ENCODE data around the gene TBC1D1.

The TBC1D1 gene

GRCh38 chr4:38133711-38134480 lies 243.0 kb downstream of the TBC1D1 start:
- no peak for DNase-seq

GRCh38 chr4:38135201-38135600 lies 244.3 kb downstream of the TBC1D1 start:
- DNase-seq: no peak

DNA sequence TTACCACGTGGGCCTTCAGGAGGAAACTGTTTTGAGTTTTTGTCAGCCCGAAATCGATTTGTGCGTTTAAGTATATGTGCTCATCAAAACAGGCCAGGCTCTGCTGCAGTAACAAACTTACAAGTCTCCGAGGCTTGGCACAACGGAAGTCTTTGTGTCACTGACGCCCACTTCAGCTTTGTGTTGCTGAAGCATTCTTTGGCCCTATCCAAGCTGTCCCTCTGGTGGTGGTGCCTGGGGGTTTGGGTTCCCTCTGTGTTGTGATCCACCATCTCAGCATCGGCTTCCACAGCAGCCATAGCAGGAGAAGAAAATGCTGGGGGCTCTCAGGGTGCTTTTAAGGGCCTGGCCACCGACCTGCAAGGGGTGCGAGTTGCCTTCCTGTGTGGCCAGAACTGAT lies 245.7 kb downstream of the TBC1D1 start:
- no peak for DNase-seq

DNA sequence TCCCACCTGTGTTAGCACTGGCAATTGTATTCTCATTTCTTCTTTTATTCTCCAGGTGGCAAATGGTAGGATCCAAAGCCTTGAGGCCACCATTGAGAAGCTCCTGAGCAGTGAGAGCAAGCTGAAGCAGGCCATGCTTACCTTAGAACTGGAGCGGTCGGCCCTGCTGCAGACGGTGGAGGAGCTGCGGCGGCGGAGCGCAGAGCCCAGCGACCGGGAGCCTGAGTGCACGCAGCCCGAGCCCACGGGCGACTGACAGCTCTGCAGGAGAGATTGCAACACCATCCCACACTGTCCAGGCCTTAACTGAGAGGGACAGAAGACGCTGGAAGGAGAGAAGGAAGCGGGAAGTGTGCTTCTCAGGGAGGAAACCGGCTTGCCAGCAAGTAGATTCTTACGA lies 246.2 kb downstream of the TBC1D1 start:
- DNase-seq: no peak

- DNase-seq: no peak
Measured at GRCh38 chr4:38138363-38138762, 247.5 kb downstream of the TBC1D1 start.

- DNase-seq: no peak
Measured at GRCh38 chr4:38139187-38139586, 248.3 kb downstream of the TBC1D1 start.

GRCh38 chr4:38140643-38141203 lies 249.8 kb downstream of the TBC1D1 start:
- no peak for DNase-seq

DNA sequence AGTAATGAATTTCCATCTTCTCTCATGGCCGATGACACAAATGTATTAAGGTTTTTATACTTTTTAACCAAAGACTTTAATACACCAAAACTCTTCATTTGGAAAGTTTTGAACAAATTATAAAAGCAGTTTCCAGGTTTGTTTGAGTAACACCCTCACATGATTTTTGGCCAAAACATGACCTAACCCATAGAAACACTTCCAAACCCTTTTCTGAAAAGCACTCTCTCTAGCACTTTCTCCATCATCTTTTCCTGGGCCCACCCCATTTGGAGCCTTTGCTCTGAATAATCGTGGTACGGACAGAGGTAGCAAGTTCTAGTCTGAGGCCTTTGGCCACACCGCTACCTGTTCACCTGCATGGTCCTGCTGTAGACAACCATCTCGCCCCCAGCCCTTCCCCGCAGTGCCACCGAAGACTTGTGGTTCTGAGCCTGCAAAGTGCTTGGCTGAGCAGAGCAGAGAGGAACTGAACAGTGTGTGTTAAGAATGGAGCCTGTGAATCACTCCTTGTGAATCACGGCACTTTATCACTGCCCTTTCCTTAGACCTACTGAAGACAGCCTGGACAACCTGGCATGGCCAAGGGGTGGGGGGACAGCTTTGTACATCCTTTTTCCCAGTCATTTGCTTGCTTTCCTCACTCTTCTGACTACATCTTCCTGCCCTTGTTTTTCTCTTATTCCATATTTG lies 251.1 kb downstream of the TBC1D1 start:
- no peak for DNase-seq

DNA sequence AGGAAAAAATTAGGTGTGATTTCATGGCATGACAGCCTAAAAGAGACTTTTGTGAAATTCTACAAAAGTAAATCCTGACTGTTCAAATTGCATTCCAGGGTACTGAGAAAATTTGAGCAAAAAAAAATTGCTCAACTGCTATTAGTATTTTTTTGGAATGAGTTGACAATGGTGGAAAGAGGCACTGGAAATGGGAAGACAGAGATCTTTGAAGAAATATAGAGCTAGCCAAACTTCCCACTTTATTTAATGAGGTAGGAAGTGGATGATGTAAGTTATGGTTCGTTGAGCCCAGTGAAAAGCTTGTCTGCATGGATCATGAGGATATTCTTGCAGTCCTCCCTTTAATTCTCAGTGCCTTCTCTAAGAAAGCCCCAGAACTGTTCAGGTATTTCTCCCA lies 253.1 kb downstream of the TBC1D1 start:
- no peak for DNase-seq

DNA sequence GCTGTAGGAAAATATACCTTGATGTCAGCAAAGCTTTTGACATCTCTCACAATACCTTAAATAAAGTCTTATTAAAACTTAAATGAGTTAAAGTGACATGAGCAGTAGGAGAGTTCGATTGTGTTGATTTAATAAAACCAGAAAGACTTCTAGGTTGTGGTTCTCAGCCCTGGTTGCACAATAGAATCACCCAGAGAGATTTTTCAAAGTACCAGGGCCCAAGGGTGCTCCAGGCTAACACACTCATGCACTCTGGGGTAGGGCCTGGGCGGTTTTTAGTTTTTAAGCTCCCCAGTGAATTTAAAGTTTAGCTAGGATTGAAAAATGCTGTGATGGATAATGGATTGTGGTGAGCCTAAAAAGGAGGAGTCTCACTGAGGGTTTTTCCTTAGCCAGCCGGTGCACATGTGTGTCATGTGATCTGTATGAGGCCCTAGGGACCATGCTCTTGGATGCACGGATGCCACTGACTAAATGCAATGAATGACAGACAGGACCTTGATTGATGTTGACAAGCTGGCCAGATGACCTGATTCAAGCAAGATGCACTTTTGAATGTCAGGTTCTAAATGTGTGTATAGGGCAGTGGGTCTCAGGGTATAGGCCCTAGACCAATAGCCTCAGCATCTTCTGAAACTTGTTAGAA lies 254.3 kb downstream of the TBC1D1 start:
- DNase-seq: peak in 1 of 3 experiments; percentile 72

DNA sequence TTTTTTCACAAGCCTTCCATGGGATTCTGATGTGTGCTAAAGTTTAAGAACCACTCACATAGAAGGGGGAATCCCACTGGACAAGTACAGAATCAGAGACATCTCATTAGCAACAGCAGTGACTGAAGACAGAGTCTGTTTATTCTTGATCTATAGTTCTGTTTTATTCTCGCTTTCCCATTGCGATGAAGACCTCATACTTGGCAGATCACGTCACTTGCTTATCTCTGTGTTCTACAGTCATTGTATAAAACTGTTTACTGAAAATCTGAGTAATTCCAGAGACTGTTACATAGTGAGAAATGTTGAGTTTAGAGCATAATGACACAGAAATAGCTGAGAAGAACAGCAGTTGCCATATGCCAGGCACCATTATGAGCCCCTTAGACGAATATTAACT lies 254.9 kb downstream of the TBC1D1 start:
- DNase-seq: no peak

- DNase-seq: no peak
Measured at GRCh38 chr4:38146383-38146782, 255.5 kb downstream of the TBC1D1 start.

GRCh38 chr4:38149472-38149996 lies 258.6 kb downstream of the TBC1D1 start:
- DNase-seq: no peak

DNA sequence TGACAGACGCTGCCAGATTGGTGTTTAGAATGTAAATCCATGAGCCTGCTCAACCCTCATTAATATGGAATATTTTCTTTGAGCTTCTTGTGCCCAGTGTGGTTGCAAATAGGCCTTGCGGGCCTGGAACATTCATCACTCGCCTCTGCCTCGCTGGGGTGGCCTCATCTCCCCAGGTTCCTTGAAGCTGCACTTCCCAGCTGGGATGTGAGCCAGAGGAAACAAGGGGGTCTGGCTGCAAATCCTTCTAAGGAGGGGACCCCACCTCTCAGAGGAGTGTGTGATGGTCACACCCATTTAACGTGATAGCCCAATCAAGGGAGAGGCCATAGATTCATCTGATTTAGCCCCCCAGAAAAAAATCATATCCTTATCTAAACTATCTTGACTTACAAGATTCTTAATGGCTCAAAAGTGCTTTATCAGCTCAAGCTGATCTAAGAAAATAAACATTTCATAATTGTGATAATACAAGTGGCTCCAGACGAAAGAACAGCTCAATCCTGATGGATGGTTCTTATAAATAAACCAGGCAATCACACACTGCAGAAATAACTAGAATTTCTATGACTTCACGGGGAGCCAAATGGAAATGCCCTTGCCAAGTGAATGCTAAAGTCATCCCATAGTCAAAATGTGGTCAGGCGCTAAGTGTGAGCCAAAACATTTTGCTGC lies 259.2 kb downstream of the TBC1D1 start:
- DNase-seq: no peak

GRCh38 chr4:38150766-38151165 lies 259.9 kb downstream of the TBC1D1 start:
- no peak for DNase-seq

DNA sequence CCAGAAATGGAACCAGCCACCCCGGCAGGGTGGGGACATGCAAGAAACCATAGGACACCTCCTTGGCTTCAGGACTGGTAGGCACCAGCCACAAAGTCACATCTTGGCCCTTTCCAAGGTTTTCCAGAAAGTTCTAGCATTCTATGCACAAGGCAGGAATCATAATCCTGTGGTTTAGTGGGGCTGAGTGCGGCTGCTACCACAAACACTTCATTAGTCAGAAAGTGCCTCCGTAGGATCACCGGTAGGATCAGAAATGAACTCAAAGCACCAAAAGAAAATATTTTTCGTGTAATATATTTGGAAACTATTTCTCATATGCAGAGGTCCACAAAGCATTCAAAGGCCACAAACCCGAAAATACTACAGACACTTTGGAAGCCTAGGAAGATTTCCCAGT lies 261.0 kb downstream of the TBC1D1 start:
- no peak for DNase-seq

DNA sequence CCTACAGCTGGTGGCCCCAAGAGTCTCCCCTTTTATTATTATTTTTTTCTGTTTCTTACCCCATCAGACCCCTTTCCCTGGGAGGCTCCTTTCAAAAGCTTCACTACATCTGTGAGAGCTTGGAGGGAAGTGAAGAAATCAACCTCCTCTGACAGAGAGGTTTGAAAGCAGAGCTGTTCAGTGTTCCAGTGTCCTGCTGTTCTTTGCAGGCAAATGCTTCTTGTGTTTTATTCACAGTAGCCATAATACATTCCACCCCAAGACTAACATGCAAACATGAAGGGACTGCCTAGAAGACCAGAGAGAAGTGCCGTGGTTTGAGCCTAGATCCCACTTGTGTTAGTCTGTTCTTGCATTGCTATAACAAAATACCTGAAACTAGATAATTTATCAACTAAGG lies 261.4 kb downstream of the TBC1D1 start:
- no peak for DNase-seq

DNA sequence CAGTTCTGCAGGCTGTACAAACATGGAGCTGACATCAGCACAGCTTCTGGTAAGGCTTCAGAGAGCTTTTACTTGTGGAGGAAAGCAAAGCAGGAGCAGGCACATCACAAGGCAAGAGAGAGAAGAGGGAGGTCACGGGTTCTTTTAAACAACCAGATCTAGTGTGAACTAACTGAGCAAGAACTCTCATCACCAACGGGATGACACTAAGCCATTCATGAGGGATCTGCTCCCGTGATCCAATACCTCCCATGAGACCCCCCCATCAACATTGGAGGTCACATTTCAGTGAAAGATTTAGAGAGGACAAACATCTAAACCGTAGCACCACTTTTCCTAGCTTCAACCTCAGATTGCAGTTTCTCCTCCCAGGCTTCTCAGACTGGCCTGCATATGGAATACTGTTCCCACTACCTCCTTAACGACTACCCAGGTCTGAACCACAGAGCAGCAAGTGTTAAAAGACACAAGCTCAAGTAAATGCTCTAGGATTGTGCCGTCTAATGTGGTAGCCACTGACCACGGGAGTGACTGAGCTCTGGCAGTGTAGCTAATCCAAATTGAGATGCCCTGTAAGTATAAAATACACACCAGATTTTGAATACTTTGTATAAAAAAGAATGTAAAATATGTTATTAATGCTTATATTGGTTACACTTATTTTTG lies 262.0 kb downstream of the TBC1D1 start:
- DNase-seq: no peak

GRCh38 chr4:38153387-38153760 lies 262.5 kb downstream of the TBC1D1 start:
- DNase-seq: no peak

- no peak for DNase-seq
Measured at GRCh38 chr4:38154252-38154651, 263.4 kb downstream of the TBC1D1 start.

- DNase-seq: peak in 1 of 3 experiments; percentile 43
Measured at GRCh38 chr4:38154681-38155588, 264.1 kb downstream of the TBC1D1 start.

Data from NCI-H1417 (cell line).